BJ (cell line): ENCODE results near the gene GDE1. TPM values are rescaled to one million over a fixed set of nuclear protein-coding genes. Genes with fewer than 3 reads are reported as not detected.

ENCODE experiments used
- CTCF ChIA-PET: fragments of 350-600 bp; formaldehyde crosslinking; extraction: SDS; loops from one replicate; lab custom pipeline; 2021; ENCODE audit warnings: antibody characterized with exemption, inconsistent platforms; lab: Yijun Ruan, JAX
- POLR2A ChIA-PET: fragments of 300-600 bp; sonication (Branson Sonifier 250); formaldehyde crosslinking; extraction: SDS; loops from one replicate; lab custom pipeline; 2021; ENCODE audit warnings: antibody characterized with exemption; lab: Charles Lee
- DNase-seq: peaks from one replicate; pipeline ENCODE4 v3.0.0-alpha.2; 2011; ENCODE audit warnings: low read depth
- H3K27me3 ChIP-seq: 2 replicates; pipeline ENCODE4 v1.6.0; 2011; ENCODE audit warnings: low read length; ENCODE audit not compliant: control insufficient read depth, insufficient read depth
- H3K36me3 ChIP-seq: 2 replicates; pipeline ENCODE4 v1.5.1; 2011; ENCODE audit warnings: low read length; ENCODE audit not compliant: control insufficient read depth, insufficient read depth
- H3K4me3 ChIP-seq: 2 replicates; pipeline ENCODE4 v1.5.1; 2011; ENCODE audit warnings: low read depth, mild to moderate bottlenecking, control low read depth, low read length
- CTCF ChIP-seq: IDR thresholded peaks from 2 replicates; pipeline ENCODE4 v1.5.1; 2011; ENCODE audit warnings: low read depth, mild to moderate bottlenecking, control low read depth, inconsistent platforms, low read length, moderate library complexity; ENCODE audit not compliant: insufficient read depth
- polyA plus RNA-seq: library from polyadenylated mRNA; depleted of rRNA; stranded (reverse); fragments of >200 nt; gene quantifications from 2 replicates; pipeline ENCODE4 v1.2.3, GENCODE V29; 2011

The GDE1 gene
- polyA plus RNA-seq, 1 experiment, result 39.7 TPM

GRCh38 chr16:19559242-19559910, 37.5 kb upstream of the GDE1 start:
- POLR2A ChIA-PET, result interaction anchor here (0.7 kb wide), 1 partner anchor 137 kb away, joined by 4 read pairs; no protein-coding TSS in a partner anchor
- CTCF ChIA-PET, result interaction anchor here (0.7 to 5.3 kb wide), 8 partner anchors 8 to 327 kb away, joined by 3 to 24 read pairs (median 4); no protein-coding TSS in a partner anchor
- H3K4me3 ChIP-seq, result no peak overlapping the region
- TF ChIP-seq CTCF, result peak; percentile 59
- no peaks in the 10 kb centered on the region for H3K36me3 ChIP-seq
- no peaks in the 10 kb centered on the region for H3K27me3 ChIP-seq
- DNase-seq, result no peak

- Histone ChIP-seq H3K27me3 (no peaks in the 10 kb centered on the region), H3K36me3 (no peaks in the 10 kb centered on the region), H3K4me3 (peak overlapping the region; percentile 72)
- ChIA-PET POLR2A (interaction anchor here (0.9 kb wide), 1 partner anchor 32 kb away, joined by 3 read pairs; the partner anchor contains the start of gene CCP110), CTCF (interaction anchor here (0.6 to 2.9 kb wide), 12 partner anchors 8 to 1347 kb away, joined by 3 to 14 read pairs (median 5); no protein-coding TSS in a partner anchor)
- TF ChIP-seq CTCF, result peak; percentile 18; the same call in 1 of the 2 replicates
- DNase-seq, result no peak
Measured at GRCh38 chr16:19555938-19556771, 34.3 kb upstream of the GDE1 start.

- H3K27me3 ChIP-seq, result no peaks in the 10 kb centered on the region
- DNase-seq, result peak; percentile 94
- H3K4me3 ChIP-seq, result peak within 1 kb of the TSS; percentile 72
- POLR2A ChIA-PET, result interaction anchor here (0.9 kb wide), 1 partner anchor 32 kb away, joined by 3 read pairs; the partner anchor contains the start of gene CCP110
- H3K36me3 ChIP-seq, result no peaks in the 10 kb centered on the region
- peak; percentile 83 for TF ChIP-seq CTCF
- CTCF ChIA-PET, result interaction anchor here (0.7 to 2.4 kb wide), 10 partner anchors 9 to 336 kb away, joined by 3 to 14 read pairs (median 6); no protein-coding TSS in a partner anchor
Measured at GRCh38 chr16:19555186-19555937, 33.5 kb upstream of the GDE1 start, which contains the start of gene VPS35L. TSS of gene VPS35L (plus strand) at chr16:19555703. CDS start at chr16:19555730, 27 bp downstream.

- H3K27me3 ChIP-seq, result no peaks in the 10 kb centered on the region
- no peaks in the 10 kb centered on the region for H3K36me3 ChIP-seq
- POLR2A ChIA-PET, result no interaction called here
Measured at GRCh38 chr16:19549673-19550072, 27.8 kb upstream of the GDE1 start.

More at GRCh38 chr16:19549673-19550072, 27.8 kb upstream of the GDE1 start:
- H3K4me3 ChIP-seq, result no peak overlapping the region
- no peak for TF ChIP-seq CTCF
- no peak for DNase-seq
- CTCF ChIA-PET, result interaction anchor here (1.2 kb wide), 1 partner anchor 9 kb away, joined by 5 read pairs; no protein-coding TSS in a partner anchor
